GM18951 (cell line): ENCODE measurements around the gene KYAT1.

Experiments
- POLR2A ChIP-seq: IDR thresholded peaks from 4 replicates; pipeline ENCODE4 v1.6.1; 2011; ENCODE audit warnings: mild to moderate bottlenecking; ENCODE audit not compliant: insufficient read length, insufficient read depth; ENCODE audit errors: extremely low read depth
- in situ Hi-C: fragments of 300-500 bp; cut with MboI; formaldehyde crosslinking; loops from one replicate; pipeline ENCODE4 v1.12.0; 2022; ENCODE audit warnings: low sequenced_read_pairs, mixed read lengths, inconsistent platforms; ENCODE audit not compliant: unreplicated experiment

The KYAT1 gene

GRCh38 chr9:128916204-128916603 is 34.5 kb upstream of the KYAT1 start:
- in situ Hi-C loops, result no loop called here
- TF ChIP-seq POLR2A, result no peak

- no peak for TF ChIP-seq POLR2A
- in situ Hi-C loops, result no loop called here
Measured at GRCh38 chr9:128913995-128914772, 32.4 kb upstream of the KYAT1 start.

DNA sequence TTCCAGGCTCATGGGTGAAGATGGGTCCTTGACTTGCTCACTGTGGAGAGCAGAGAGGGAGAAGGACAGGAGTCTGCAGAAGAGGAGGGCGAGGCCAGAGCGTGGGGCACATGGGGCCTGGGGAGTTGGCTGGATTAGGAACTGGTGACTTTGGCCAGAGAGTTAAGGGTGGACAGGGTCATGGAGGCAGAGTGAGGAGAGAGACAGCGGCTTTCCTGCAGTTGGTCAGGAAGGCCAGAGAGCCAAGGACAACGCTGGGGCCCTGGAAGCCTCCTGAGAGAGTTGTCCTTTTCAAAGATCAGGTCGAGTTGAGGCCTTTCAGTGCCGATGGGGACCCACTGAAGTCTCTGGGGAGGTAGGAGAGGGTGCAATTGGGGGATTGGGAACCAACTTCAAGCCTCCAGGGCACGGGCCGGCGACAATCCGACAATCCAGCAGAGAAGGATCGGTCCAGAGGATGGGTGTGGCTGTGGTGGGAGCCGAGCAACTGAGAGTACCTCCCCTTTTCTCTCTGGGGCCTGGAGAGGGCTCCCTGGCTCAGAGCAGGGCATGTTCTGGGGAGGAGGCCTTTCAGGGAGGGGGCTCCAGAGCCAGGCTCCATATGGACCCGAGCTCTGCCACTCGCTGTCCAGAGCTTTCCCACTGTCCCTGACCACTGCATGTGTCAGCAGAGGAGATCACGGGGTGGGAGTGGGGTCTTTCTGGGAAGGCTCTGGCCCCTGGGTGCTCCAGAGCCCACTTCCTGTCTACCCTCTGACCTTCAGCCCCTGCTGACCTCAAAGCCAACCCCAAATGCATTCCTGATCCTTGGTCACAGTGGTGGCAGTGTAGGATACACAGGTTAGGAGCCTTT is 31.5 kb upstream of the KYAT1 start:
- no peak for TF ChIP-seq POLR2A
- in situ Hi-C loops, result no loop called here

GRCh38 chr9:128912270-128912853 is 30.6 kb upstream of the KYAT1 start:
- in situ Hi-C loops, result no loop called here
- TF ChIP-seq POLR2A, result no peak

DNA sequence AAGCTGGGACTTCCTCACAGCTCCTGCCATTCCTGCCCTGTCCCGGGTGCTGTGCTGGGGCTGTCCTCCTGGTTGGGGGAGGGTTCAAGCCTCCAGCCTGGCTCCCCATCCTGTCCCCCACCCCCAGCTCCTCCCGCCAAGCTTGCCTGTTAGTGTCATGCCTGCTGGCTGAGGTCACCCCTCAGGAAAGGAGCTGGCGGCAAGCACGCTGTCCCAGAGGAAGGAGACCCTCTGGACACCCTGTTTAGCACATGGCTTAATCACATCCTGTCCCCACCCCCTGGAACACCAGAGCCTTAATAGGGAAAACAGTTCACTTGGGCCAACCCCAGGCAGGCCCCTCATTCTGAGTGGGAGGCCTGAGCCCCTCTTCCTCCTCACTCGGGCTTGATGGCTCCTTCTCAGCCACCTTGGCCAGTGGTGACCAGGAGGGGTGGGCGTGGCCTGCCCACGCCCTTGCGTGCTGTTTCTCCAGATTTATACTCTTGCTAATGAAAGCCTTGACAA is 29.8 kb upstream of the KYAT1 start:
- in situ Hi-C loops, result no loop called here
- TF ChIP-seq POLR2A, result no peak

DNA sequence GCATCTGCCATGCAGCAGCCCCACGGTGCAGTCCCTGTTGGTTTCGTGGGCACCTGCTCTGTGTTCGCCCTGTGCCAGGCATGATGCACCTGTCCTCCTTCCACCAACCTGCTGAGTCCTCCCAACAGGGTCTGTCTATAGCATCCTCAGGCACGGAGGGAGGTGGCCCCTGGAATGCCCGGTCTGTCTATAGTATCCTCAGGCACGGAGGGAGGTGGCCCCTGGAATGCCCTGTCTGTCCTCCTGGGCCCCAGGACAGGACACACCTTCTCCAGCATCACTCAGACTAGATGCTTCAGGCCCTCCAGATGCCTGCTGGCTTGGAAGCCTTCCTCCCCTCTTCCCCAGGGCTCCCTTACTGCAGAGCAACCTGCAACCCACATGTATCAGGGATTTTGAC is 29.2 kb upstream of the KYAT1 start:
- in situ Hi-C loops, result no loop called here
- no peak for TF ChIP-seq POLR2A

GRCh38 chr9:128909859-128910258 is 28.1 kb upstream of the KYAT1 start:
- in situ Hi-C loops, result no loop called here
- TF ChIP-seq POLR2A, result no peak

GRCh38 chr9:128908372-128908771 is 26.6 kb upstream of the KYAT1 start:
- in situ Hi-C loops, result no loop called here

DNA sequence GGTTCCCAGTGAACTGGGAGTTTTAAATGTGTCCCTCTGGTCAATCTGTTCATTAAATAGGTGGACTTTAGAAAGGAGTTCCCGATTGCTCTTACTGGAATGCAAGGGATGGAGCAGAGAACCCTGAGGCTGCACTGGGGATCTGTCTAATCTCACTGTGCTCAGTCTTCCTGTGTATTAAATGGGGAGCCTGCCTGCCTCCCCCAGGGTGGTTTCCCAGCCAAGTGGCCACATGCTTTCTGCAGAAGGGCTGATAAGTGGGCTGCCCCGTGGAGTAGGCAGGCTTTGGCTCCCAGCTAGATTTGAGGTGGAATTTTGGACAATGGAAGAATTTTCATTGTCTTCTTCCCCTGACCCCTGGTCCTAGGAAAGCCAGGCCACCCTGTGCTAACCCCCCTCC is 25.0 kb upstream of the KYAT1 start:
- in situ Hi-C loops, result no loop called here
- no peak for TF ChIP-seq POLR2A

More at GRCh38 chr9:128908372-128908771, 26.6 kb upstream of the KYAT1 start:
- TF ChIP-seq POLR2A, result no peak

GRCh38 chr9:128905964-128906363 is 24.2 kb upstream of the KYAT1 start:
- in situ Hi-C loops, result no loop called here
- TF ChIP-seq POLR2A, result no peak

- no peak for TF ChIP-seq POLR2A
- in situ Hi-C loops, result no loop called here
Measured at GRCh38 chr9:128903871-128904620, 22.3 kb upstream of the KYAT1 start.

GRCh38 chr9:128903079-128903461 is 21.3 kb upstream of the KYAT1 start:
- in situ Hi-C loops, result no loop called here
- TF ChIP-seq POLR2A, result no peak
